ENCODE measurements around the gene BLOC1S5.
A peak's percentile ranks its signal among the peaks of the same experiment; 100 is the strongest.

BLOC1S5 gene

GRCh38 chr6:8063761-8064637 lies at the start of gene BLOC1S5:
Gene BLOC1S5, minus strand, starts transcription at chr6:8064389. Its CDS starts 13 bp downstream, at chr6:8064376.
- H3K9ac ChIP-seq = peak within 1 kb of the TSS; percentile 84 to 97 (median 92)
- no peak for TF ChIP-seq Cebpa-rat (IDR thresholded peaks at IDR 0.05)
- H4K20me1 ChIP-seq = peaks cover 0 to under 1% (median 0%) of the 10 kb centered on the region in 11 experiments; a peak in 1 of 22 replicates
- peak within 1 kb of the TSS; percentile 81 to 97 (median 85) for H3K4me3 ChIP-seq
- peaks cover 11 to 31% (median 25%) of the 10 kb centered on the region in 11 experiments; a peak in 21 of 22 replicates for H3K36me3 ChIP-seq
- H3K9me3 ChIP-seq (replicated peaks in 1 of 11) = no peaks in the 10 kb centered on the region
- H3K4me1 ChIP-seq = peaks cover 9 to 31% (median 23%) of the 10 kb centered on the region in 10 experiments
- no peaks in the 10 kb centered on the region for H3K27me3 ChIP-seq
- peak within 1 kb of the TSS; percentile 76 to 96 (median 92) for H3K27ac ChIP-seq
- H3K4me2 ChIP-seq = peak within 1 kb of the TSS; percentile 69 to 89 (median 78)

GRCh38 chr6:8113131-8113654 lies 49.0 kb upstream of the BLOC1S5 start:
- no peaks in the 10 kb centered on the region for H4K20me1 ChIP-seq
- H3K27ac ChIP-seq = no peak overlapping the region
- H3K27me3 ChIP-seq = no peaks in the 10 kb centered on the region
- H3K9me3 ChIP-seq (replicated peaks in 1 of 11) = peaks cover 0 to 14% (median 8%) of the 10 kb centered on the region in 11 experiments; a peak in 7 of 22 replicates
- no peak overlapping the region for H3K9ac ChIP-seq
- H3K4me3 ChIP-seq = no peak overlapping the region
- peaks cover 9 to 18% (median 11%) of the 10 kb centered on the region in 10 experiments; a peak in 19 of 20 replicates for H3K4me1 ChIP-seq
- no peak for TF ChIP-seq Cebpa-rat (IDR thresholded peaks at IDR 0.05)
- no peaks in the 10 kb centered on the region for H3K36me3 ChIP-seq
- no peak overlapping the region for H3K4me2 ChIP-seq

GRCh38 chr6:8110725-8111124 lies 46.5 kb upstream of the BLOC1S5 start:
- H3K36me3 ChIP-seq = no peaks in the 10 kb centered on the region
- no peak overlapping the region for H3K27ac ChIP-seq
- H3K27me3 ChIP-seq = no peaks in the 10 kb centered on the region
- H3K4me1 ChIP-seq = peaks cover 9 to 24% (median 14%) of the 10 kb centered on the region in 10 experiments; a peak in 19 of 20 replicates
- peak overlapping the region in 7 of 11 experiments; percentile 0 to 58 (median 38); a peak in 9 of 22 replicates for H3K4me2 ChIP-seq
- no peaks in the 10 kb centered on the region for H4K20me1 ChIP-seq
- H3K9ac ChIP-seq = no peak overlapping the region
- no peak overlapping the region for H3K4me3 ChIP-seq
- H3K9me3 ChIP-seq (replicated peaks in 1 of 11) = peaks cover 0 to 12% (median 6%) of the 10 kb centered on the region in 11 experiments; a peak in 8 of 22 replicates
- TF ChIP-seq Cebpa-rat (IDR thresholded peaks at IDR 0.05) = peak in 2 of 11 experiments; percentile 20 to 43; a peak in 1 of 22 replicates

GRCh38 chr6:8110117-8110721 lies 46.0 kb upstream of the BLOC1S5 start:
- no peak for TF ChIP-seq Cebpa-rat (IDR thresholded peaks at IDR 0.05)

GRCh38 chr6:8108759-8109539 lies 44.8 kb upstream of the BLOC1S5 start:
- H3K4me1 ChIP-seq = peaks cover 9 to 24% (median 14%) of the 10 kb centered on the region in 10 experiments; a peak in 19 of 20 replicates
- H3K36me3 ChIP-seq = no peaks in the 10 kb centered on the region
- no peak overlapping the region for H3K9ac ChIP-seq
- H3K4me3 ChIP-seq = no peak overlapping the region
- H4K20me1 ChIP-seq = no peaks in the 10 kb centered on the region
- peaks cover 0 to 7% (median 0%) of the 10 kb centered on the region in 11 experiments; a peak in 4 of 22 replicates for H3K9me3 ChIP-seq (replicated peaks in 1 of 11)
- H3K27me3 ChIP-seq = no peaks in the 10 kb centered on the region
- peak overlapping the region in 3 of 11 experiments; percentile 25 to 58 (median 31); a peak in 4 of 22 replicates for H3K4me2 ChIP-seq
- TF ChIP-seq Cebpa-rat (IDR thresholded peaks at IDR 0.05) = no peak
- H3K27ac ChIP-seq = no peak overlapping the region

More at GRCh38 chr6:8110117-8110721, 46.0 kb upstream of the BLOC1S5 start:
- peaks cover 9 to 24% (median 14%) of the 10 kb centered on the region in 10 experiments; a peak in 19 of 20 replicates for H3K4me1 ChIP-seq
- peak overlapping the region in 10 of 11 experiments; percentile 0 to 58 (median 34); a peak in 15 of 22 replicates for H3K4me2 ChIP-seq
- H3K9me3 ChIP-seq (replicated peaks in 1 of 11) = peaks cover 0 to 7% (median under 1%) of the 10 kb centered on the region in 11 experiments; a peak in 6 of 22 replicates
- H3K27me3 ChIP-seq = no peaks in the 10 kb centered on the region
- H3K36me3 ChIP-seq = no peaks in the 10 kb centered on the region
- no peak overlapping the region for H3K9ac ChIP-seq
- H4K20me1 ChIP-seq = no peaks in the 10 kb centered on the region
- no peak overlapping the region for H3K27ac ChIP-seq
- no peak overlapping the region for H3K4me3 ChIP-seq

GRCh38 chr6:8108031-8108660 lies 44.0 kb upstream of the BLOC1S5 start:
- no peaks in the 10 kb centered on the region for H4K20me1 ChIP-seq
- no peaks in the 10 kb centered on the region for H3K36me3 ChIP-seq
- H3K27ac ChIP-seq = peak overlapping the region in 3 of 11 experiments; percentile 8 to 44 (median 21); a peak in 3 of 22 replicates
- H3K27me3 ChIP-seq = no peaks in the 10 kb centered on the region
- peaks cover 0 to 7% (median 0%) of the 10 kb centered on the region in 11 experiments; a peak in 4 of 22 replicates for H3K9me3 ChIP-seq (replicated peaks in 1 of 11)
- peak overlapping the region in 5 of 11 experiments; percentile 17 to 58 (median 31); a peak in 9 of 22 replicates for H3K4me2 ChIP-seq
- no peak overlapping the region for H3K9ac ChIP-seq
- no peak for TF ChIP-seq Cebpa-rat (IDR thresholded peaks at IDR 0.05)
- H3K4me1 ChIP-seq = peaks cover 9 to 24% (median 14%) of the 10 kb centered on the region in 10 experiments; a peak in 19 of 20 replicates
- no peak overlapping the region for H3K4me3 ChIP-seq

GRCh38 chr6:8105791-8106190 lies 41.6 kb upstream of the BLOC1S5 start:
- Histone ChIP-seq H3K9ac (no peak overlapping the region), H3K4me2 (no peak overlapping the region), H3K27ac (no peak overlapping the region), H3K4me1 (peaks cover 11 to 36% (median 18%) of the 10 kb centered on the region in 10 experiments; a peak in 19 of 20 replicates), H3K36me3 (peaks cover 0 to 2% (median under 1%) of the 10 kb centered on the region in 11 experiments; a peak in 5 of 22 replicates), H4K20me1 (peaks cover 0 to 1% (median 0%) of the 10 kb centered on the region in 11 experiments; a peak in 2 of 22 replicates), H3K4me3 (no peak overlapping the region), H3K27me3 (no peaks in the 10 kb centered on the region), H3K9me3 (replicated peaks in 1 of 11) (peaks cover 0 to 7% (median 0%) of the 10 kb centered on the region in 11 experiments; a peak in 5 of 22 replicates)
- TF ChIP-seq Cebpa-rat (IDR thresholded peaks at IDR 0.05) = no peak

Measured in BLaER1 treated with 17β-estradiol and CSF1 and Interleukin-3, amounts not matched to agents 10 nM and 100 nM (cell line).